ENCODE data around the gene AATF.

AATF gene

DNA sequence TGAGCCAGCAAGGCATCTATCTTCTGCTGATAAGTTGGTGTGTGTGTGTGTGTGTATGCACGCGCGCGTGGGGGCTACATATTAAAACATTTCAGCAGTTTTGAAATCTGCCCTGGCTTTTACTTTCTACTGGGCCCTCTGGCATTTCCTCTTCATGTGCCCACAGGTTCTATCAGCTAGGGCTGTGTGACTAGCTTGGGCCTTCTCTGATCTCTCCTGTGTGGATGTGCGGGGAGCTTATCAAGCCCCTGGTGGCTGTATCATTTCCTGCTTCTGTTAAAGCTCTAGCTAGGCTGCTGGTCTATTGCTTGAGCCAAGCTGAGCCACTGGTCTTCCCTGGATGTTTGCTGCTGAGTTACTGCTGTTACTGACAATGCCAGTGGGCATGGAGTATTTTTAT lies 132.5 kb downstream of the AATF start:
- DNase-seq (ENCODE audit: low read depth in 2 of 2) = no peak

DNA sequence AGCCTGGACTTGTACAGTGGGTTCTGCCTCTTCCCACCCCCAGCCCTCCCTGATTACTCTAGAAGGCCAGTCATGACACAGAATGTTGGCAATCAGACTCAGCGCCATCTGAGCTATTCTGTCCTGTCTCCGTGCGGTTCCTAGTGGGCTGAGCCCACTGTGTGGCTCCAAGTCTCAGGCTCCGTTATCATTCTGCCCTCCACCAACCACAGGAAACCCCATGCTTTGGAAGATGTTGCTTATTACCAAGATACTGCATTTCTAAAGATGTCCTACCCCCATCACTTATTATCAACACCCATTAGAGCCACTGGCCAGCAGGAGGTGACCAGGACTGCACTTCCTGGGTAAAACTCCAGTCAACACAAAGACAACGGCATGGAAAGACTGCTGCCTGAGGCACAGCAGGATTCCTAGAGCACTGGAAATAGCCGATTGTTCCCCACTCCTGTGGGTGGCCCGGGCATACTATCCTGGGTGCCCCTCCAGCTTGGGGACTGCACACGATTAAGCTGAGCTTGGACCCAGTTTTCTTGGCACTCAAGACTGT lies 133.6 kb downstream of the AATF start:
- DNase-seq (ENCODE audit: low read depth in 2 of 2) = no peak

DNA sequence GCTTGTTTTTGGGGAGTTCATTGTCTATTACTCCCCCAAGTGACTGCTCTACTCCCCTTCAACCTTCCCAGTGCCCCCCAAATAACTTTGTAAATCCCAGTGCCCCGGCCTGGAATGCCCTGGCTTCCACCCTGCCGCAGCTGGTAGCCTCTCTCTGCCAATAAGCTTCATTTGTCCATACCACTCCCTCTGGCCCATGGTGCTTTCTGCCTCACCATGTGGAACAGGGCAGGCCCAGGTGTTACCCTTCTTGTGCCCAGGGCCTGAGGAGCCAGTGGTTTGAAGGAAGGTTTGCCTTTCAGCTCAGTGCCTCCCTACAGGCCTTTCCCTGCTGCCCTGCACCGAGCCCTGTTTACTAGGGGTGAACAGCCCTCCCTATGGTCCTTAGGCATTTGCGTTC lies 134.2 kb downstream of the AATF start:
- DNase-seq (ENCODE audit: low read depth in 2 of 2) = no peak

DNA sequence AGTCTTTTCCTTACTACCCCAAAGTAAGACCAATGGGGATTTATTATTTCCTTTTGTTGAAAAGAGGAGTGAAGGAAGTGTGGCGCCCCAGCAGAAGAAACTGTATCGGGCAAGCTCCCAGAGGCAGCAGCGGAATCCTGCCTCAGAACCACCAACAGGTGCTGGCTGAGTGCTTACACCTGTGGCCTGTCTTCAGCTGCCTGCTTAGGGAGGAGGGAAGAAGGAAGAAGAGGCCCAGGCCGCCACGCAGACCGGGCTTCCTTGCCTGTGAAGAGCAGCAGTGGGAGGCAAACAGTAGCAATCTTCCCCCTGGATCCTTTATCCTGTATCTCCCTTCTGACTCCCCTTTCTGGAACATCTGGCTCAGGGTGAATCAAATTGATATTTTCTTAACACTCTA lies 134.7 kb downstream of the AATF start:
- DNase-seq (ENCODE audit: low read depth in 2 of 2) = no peak

DNA sequence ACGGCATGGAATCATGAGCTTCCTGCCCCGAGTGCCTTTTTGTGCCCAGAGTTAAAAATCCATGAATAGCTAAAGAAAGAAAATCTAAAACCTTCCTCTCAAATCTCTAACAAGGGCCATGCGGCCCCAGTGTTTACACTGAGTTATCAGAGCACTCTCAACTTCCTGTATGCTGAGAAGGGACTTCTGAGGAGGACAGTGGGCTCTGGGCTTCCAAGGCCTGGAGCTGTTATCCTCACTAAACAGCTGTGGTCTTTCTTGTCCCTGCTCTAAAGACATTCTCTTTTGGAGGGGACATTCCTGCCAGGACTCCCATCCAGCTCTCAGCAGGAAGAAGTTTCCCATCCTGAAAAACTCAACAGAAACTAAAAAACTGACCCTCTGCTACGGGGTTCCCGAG lies 135.6 kb downstream of the AATF start:
- DNase-seq (ENCODE audit: low read depth in 2 of 2) = no peak

DNA sequence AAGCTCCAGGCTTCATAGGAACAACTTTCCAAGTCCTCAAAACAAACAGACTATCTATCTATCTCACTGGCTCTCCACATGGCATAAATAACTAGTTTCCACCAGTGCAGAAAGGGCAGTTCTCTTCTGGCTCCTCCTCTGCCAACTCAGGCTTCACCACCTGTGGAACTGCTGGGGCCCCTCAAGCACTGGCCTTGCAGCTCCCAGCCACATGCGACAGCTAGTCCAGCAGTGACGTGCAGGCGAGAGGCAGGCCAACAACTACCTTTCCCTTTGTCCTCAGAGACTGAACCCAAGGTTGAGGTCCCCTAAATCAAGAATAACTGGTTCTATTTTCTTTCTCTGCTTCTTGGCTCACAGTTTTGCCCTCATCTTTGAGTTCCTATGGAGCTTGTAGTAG lies 137.6 kb downstream of the AATF start:
- DNase-seq (ENCODE audit: low read depth in 2 of 2) = no peak

DNA sequence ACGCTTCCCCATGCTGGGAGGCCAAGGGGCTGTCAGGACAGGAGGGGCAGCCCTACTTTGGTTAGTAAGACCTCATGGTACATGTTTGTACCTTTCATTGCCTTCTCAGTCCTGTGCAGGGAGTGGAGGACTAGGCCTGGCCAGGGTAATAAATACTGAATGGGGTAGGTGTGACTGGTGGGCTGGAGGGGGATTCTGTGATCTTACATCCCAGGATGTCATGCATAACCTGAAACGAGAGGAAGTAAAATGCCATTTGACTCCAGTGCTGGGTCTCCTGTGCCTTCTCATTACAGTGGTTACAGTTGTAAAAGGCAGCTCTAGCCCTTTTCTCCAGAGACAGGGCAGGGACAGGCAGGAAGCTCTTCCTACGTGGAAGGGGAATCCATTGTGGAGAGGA lies 138.2 kb downstream of the AATF start:
- no peak for DNase-seq (ENCODE audit: low read depth in 2 of 2)

DNA sequence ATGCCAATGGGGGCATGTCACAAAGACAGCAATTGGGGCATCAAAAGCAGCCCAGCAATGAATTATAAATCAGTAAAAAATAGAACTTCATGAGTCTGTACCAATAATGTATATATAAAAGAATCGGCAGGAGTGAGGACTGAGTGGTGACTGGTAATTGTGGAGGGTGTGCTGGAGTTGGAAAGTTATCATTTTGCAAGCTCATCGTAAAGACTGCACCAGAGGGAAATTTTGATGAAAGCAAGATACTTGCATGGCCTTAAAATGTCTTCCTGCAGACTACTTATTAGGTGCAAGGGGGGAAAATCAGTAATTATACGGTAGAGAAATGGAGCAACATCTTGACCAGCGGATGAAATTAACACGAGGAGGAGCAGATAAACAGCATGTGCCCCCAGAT lies 138.9 kb downstream of the AATF start:
- DNase-seq (ENCODE audit: low read depth in 2 of 2) = no peak

DNA sequence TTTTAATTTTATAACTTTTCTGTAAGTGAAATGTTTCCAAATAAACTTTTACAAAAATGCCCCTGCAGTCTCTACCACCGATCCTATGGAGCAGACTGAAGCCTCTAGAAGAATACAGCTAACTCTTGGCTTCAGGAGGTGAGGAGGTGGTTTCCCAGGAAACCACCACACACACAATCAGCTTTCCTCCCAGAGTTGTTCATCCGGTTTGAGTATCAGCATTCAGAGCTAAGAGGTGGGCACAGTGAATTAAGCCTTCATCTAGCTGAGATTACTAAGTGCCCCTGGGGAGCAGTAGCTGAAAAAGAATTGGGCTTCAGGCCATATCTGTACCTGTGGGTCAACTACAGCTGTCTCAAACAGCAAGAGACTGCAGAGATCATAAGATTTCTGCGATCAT lies 139.7 kb downstream of the AATF start:
- DNase-seq (ENCODE audit: low read depth in 2 of 2) = no peak

DNA sequence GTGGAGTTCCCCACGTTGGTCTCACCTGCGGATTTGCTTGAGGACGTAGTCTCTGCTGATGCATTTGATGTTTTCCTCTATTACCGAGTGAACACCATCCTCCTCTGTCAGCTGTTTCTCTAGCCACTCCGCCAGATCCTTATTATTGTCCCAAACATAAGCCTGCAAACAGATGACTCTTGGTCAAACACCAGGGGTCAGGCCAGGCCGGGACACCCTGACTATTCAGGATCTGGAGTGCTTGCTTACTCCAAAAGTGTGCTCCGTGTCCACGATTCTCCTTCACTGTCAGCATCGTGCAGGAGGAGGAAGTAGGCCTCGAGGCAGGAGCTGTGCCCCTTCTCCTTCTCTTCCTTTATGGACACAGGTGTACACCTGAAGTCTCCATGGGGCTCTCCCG lies 140.2 kb downstream of the AATF start:
- no peak for DNase-seq (ENCODE audit: low read depth in 2 of 2)

DNA sequence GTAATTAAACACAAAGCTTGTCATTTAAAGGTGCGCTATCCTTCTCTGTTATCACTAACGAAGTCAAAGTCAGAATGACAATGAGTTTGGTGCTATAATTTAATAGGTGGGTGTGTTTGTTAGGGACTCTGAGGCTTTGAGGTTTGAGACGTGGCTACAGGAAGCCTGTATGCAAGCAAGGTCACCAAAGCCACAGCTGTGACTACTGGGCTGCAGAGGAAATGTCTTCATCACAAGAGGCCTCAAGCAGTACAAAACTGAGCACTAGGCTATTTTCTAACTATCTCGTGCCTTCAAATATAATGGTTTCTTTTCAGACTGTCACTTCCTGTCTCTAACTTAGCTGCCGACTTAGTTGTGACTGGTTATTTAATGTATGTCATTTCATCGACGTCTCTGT lies 141.2 kb downstream of the AATF start:
- DNase-seq (ENCODE audit: low read depth in 2 of 2) = peak in 1 of 2 donors; percentile 3

DNA sequence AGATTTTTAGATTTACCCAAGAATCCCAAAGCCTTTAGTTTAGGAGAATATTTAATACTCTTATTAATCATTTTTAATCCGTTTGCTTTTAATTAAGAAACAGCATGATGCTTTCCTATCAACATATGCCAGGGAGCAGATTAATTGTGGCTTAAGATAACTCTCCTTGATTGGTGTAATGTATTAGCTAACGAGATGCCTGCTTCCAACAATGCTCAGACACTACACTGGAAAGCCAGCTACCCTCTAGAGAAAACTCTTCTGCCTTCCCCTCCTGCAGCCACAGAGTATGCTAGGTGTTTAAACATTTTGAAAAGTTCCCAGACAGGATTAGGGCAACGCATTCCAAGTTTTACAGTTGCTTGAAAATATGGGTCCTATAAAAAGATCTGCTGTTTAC lies 142.2 kb downstream of the AATF start:
- no peak for DNase-seq (ENCODE audit: low read depth in 2 of 2)

DNA sequence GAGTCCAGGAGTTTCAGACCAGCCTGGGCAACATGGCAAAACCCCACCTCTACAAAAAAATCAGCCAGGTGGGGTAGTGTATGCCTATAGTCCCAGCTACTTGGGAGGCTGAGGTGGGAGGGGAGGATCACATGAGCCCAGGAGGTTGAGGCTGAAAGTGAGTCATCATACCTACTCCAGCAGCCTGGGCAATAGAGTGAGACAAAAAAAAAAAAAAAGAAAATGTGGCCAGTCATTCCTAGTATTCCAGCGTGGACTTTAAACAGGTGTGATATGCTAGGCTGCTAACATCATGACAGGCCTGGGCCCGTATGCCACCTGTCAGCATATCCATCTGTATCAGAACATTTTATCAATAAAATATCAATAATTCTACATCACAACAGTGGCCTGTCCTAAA lies 143.3 kb downstream of the AATF start:
- DNase-seq (ENCODE audit: low read depth in 2 of 2) = no peak

DNA sequence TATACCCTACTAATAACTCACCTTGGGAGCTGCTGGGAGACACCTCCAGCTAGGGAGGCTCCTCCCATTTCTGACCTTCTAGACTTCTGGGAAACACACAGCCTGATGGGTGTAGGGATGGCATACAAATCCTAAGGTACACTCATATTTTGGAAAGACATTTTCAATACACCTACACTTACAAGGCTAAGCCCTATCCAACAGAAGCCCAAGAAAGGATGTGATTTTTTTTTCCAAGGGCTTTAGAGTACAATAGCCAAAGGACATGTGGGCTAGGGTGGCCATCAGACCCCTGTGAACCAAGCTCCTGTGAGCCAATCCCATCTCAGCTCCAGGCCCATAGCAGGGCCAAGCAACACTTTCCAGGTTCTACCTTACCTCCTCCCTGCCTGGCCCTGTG lies 143.9 kb downstream of the AATF start:
- no peak for DNase-seq (ENCODE audit: low read depth in 2 of 2)

DNA sequence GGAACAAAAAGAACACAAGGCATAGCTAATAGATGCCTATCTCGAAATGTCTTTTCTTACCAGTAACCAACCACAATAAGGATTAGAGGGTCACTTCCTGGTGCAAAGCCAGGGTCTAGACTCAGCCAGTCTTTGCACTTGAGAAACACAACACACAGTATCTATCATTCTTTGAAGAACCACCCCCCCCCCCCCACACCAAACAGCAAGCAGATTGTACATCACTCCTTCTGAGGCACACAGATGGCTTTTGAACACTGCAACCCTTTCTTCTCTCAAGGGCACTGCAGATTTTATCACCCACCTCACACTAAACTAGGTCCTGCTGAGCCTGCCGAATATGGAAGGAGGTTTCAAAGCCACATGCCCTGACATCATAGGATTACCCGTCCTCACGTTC lies 145.6 kb downstream of the AATF start:
- no peak for DNase-seq (ENCODE audit: low read depth in 2 of 2)

DNA sequence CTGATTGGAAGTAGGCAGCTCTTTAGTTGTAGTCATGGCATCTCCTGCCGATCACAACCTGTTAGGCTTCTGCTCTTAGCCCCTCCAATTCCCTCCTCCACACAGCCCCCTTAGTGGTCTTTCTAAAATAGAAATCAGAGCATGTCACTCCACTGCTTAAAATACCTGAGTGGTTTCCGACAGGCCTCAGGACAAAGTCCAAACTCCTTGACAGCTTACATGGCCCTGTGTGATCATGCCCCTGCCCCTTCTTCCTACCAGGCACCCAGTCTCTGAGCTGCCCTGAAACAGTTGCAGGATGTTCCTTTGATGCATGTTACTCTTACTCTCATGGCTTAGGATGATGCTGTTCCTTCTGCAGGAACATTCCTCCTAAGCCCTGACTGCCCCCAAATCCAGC lies 147.3 kb downstream of the AATF start:
- DNase-seq (ENCODE audit: low read depth in 2 of 2) = no peak

DNA sequence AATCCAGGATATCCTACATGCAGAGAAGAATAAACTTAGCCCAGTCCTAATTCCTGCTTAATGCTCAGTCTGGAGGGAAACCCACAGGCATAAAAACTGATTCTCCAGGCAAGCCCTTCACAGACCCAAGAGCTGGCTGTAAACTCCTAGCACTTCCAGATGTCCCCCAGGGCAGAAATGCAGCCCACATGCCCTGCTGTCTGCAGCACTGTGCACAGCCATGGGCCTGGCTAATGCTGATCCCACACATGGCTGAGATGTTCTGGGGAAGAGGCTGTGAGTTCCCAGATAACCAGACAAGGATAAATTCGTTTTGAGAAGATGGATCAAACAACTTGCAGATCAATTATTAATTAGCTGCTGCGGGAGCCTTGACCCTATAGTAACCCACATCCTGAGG lies 148.4 kb downstream of the AATF start:
- no peak for DNase-seq (ENCODE audit: low read depth in 2 of 2)

DNA sequence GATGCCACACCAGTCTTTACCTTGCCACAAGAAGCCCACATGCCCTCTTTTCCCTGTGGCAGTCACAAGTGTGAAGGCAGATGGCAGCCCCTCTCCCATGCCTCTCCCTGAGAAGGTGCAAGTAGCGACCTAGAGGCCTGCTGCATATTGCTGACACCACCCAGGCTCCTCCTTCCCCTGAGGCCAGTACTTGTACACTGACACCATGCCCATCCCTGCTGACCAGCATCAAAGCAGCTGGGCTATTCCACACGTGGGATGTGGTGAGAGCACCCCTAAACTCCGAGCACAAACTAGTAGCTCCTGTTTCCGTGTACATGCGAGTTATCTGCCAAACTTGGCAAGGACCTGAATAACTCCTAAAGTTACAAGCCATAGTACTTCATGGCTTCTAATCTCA lies 149.4 kb downstream of the AATF start:
- DNase-seq (ENCODE audit: low read depth in 2 of 2) = no peak

DNA sequence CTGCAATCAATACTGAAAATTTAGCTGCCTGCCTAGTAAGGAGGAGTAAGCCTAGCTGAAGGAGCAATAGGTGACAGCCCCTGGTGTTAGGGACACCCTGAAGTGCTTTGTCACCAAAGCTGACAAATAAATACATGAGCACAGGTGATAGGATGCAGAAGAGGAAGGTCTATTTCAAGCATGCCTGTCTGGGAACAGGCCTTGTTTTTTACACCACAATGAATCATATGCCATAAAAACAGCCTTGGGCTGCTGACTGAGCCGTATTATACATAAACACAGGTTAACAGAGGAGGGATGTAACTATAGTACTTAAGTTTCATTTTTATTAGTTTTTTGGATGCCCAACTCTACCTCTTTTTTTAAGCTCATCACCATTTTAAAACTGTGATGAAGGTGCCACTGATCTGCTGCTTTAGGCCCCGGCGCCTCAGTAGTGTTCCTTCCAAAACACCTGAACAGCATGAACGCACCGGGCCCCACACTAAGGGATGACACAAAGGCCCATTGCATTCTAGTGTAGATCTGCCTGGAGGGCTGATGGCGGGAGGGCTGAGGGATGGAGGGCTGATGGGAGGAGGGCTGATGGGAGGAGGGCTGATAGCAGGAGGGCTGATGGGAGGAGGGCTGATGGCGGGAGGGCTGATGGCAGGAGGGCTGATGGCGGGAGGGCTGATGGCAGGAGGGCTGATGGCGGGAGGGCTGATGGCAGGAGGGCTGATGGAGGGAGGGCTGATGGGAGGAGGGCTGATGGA lies 150.3 kb downstream of the AATF start:
- DNase-seq (ENCODE audit: low read depth in 2 of 2) = no peak

DNA sequence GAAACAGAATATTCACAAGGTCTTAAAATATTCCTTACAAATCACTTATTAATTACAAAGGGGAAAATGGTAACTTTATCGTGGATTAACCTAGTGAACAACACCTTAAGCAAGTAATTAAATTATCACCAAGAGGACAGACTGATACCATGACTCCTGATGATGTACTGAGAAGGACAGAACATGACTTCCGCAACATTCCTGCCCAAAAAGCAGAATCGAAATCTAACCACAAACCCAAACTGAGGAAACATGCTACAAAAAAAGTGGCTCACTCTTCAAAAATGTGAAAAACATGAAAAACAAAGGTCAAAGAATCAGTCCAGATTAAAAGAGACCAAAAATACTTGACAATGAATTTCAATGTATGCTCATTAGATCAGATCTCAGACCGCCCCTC lies 151.5 kb downstream of the AATF start:
- no peak for DNase-seq (ENCODE audit: low read depth in 2 of 2)

DNA sequence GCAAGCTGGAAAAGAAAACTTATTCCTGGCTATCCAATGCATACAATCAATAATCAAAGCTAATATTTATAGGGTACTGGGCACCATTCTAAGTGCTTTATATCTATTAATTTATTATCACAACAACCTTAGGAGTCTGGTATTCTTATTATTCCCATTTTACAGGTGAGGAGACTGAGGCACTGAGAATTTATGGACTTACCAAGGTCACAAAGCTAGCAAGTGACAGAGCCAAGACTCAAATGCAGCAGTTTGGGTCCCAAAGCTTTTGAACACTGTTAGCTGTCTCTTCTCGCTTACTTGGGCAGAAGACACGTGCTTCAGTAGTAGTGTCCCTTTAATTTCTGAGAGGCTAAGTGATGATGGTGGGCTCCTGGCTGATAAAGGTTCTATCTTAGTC lies 152.6 kb downstream of the AATF start:
- DNase-seq (ENCODE audit: low read depth in 2 of 2) = no peak

DNA sequence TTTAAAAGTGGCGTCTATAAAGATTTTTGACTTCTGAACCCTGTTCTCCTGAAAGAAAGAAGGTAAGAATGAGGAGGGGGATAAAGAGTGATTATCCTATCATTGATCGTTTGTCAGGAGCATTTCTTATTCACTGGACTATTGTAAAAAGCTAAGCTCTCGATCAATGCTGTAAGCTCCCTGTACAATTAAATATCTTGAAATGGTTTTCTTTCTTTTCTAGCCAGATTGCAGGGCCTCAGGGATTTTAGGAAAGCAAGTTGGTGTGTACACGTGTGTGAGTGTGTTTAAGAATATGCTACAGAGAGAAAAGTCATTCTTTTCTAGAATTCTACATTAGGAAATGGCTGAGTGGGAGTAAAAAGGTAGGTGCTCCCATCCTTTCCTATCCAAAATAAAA lies 154.5 kb downstream of the AATF start:
- DNase-seq (ENCODE audit: low read depth in 2 of 2) = no peak

DNA sequence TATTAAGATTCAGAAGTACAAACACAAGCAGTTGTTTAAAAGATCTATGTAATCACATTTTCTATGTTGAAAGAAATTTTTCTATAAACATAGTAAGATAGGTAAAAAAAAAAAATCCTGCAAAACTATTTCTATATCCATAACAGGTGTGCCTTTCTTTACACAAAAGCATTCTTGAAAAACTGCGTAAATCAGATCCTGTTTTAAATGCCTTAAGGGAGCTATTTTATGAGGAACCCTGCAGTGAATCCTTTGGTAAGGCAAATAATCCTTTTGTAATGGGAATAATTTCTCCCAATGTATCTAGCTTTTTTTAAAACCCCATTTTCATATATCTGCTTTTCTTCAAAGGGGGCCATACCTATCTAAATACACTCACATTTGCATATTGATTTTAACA lies 157.3 kb downstream of the AATF start:
- DNase-seq (ENCODE audit: low read depth in 2 of 2) = no peak

Measured in activated CD4-positive, alpha-beta T cell treated with anti-CD3 and anti-CD28 coated beads for 24 hours (primary cell).